IPS-NIHi7 (cell line): Measurements from ENCODE around the gene TES.

Experiments used
- DNase-seq: peaks from one replicate; pipeline ENCODE4 v3.0.0; 2012; ENCODE audit warnings: mixed read lengths; ENCODE audit errors: extremely low spot score

The TES gene

DNA sequence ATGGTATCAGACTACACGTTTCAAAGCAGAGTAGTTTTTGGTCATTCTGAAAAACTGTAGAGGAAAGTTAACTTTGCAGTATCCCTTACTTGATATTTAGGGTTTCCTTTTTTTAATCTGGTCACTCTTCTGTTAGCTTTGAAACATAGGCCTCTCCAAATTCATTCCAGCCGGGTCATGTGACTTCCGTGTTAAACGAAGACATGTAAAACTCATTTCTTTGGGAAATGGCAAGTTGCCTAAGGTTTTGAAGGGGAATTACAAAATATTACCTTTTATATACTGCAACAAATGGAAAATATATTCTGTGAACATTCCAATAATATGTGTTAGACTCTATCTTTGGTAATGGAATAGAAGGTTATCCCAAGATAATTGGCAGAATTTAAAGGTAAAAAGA, 9.5 kb downstream of the TES start:
- no peak for DNase-seq

DNA sequence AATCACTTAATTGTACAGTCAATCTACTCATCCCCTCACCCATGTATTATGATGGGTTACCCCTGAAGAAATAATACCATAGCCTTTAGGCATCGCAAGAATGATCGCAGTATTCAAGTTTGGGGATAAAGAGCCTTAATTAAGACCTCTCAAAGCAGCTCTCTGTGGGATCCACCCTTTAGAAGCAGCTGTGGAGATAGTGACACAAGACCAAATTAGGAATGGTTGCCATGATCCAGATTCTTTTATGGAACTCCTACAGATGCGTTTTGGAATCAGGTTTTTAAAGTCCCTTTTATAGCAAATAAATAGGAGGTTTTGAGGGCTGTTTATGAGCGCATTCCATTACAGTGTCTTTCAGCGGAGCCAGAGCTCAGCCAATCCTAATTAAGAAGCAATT, 12.2 kb downstream of the TES start:
- DNase-seq, result no peak

DNA sequence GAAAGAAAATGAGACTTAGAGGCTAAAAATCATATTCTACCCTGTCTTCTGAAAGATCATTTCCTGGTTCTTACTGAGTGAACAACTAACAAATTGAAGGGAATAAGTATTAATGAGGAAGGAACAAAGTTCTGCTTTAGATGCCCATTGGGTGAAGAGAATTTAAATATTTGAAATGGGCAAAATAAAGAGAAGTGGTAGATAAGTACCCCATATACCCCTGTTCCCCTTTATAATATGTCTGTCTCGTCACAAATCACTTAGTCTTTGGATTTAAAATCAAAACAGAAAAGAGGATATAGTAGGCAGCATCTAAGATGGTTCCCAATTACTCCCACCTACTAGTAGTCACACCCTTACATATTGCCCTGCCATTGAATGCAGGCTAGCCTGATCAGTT, 13.2 kb downstream of the TES start:
- no peak for DNase-seq

DNA sequence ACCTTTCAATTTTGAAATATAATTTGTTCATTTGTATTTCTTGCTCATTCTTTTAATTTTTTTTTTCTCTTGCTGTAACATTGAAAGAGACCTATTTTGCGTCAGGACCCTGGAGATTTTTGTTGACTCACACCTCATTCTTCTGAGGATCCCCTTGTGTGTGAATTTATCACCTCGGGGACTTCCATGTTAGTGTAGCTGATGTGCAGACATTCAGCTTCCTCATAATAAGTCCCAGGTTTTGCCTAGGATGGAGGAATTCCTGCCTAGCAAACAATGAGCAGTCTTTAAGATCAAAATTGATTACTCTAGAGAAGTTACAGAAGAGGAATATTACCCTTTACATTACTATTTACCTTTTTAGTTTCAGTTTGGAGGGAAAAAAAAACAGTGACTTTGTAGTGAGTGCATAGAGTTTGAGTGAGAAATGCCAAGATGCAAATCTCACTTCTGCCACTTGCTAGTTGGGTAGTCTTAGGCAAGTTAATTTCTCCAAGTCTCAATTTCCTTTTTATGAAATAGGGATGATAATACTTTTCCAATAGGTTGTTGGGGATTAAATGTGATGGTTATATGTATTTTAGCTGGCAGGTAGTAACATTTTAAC, 14.3 kb downstream of the TES start:
- DNase-seq, result no peak

DNA sequence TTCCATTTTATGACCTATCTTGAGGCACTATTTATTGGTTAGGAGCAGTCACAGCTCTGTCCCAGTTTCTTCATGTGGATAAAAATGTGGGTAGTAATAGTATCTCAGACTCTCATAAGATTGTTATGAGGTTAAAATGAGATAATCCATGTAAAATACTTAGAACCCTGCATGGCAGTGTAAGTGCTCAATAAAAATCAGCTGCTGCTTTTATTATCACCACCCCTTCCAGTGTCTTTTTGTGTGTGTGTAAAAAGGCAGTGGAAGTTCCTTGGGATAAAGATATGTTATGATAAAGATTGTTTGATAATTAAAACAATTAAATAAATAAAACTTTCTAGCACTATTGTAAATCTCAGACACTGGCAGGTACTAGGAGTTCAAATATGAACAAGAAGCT, 15.5 kb downstream of the TES start:
- DNase-seq, result no peak

DNA sequence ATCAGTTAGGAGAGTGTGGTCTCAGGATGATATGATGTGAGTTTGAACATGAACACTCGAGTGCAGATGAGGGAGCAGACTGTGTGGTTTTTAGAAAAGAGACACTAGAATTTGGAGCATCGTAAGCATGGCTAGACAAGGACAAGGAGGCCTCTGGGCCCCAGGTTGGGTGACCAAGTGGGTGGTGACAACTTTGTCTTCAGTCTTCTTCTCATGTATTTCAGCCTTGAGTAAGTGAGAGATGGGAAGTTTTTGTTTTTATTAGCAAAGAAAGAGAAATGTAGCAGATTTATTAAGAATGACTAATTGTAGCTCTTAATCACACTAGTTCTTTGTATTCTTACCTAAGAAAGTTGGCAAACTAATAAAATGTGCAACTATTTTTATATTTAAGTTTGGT, 16.3 kb downstream of the TES start:
- DNase-seq, result no peak

DNA sequence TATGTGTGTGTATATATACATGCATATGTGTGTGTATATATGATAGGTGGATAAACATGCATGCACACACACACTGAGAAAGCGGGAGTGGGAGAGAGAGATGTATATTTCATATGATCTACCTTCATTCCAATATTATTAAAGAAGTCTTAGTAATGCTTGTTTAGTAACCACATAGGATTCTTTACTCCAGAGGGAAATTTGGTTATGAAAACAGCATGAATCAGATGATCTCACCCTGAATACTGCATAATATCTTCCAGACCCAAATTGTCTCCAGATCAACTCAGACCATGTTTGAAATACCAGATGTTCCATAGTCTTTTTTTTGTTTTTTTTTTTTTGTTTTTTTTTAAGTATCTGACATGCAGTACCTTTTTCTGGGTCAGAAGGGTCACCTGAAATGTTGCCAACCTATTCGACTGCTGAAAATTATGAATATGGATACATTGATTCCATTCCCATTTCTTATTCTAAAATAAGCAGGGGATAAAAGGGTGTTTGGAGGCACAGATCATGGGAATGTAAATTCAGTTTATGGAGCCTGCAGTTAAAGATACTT, 17.4 kb downstream of the TES start:
- DNase-seq, result no peak

DNA sequence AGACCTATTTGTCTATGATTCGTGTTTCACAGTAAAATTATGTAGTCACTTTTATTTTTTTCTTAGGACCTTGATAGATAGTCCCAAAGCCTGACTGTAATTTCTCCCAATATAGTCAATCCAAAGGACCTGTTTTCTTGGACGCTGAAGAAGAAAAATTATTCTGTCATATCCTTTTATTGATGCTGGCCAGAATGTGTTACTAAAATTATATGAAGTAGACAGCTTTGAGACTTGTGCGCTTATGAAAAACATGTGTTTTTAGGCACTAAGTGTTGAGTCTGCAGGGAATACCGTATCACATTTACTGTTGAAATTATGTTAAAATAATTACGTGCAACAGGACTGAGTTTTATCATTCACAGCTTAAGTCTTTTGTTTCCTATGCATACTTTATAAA, 17.9 kb downstream of the TES start:
- DNase-seq, result no peak

DNA sequence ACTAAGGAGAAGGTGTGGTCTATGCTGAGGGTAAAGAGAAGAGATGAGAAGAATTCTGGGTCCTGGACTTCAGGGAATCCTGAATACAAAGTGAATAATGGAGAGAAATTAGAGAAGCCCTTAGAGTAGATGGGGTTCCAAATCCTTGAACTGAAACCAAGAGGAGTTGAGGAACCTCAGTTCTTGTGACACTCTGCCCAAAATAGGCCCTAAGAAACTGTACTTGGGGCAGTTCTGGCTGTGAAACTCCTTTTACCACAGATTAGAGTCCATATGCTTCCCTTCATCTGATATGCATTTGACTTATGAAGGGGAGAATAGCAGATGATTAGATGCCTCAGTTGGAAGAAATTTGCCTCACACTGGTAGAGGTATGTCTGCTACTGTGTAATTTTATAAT, 19.0 kb downstream of the TES start:
- no peak for DNase-seq

DNA sequence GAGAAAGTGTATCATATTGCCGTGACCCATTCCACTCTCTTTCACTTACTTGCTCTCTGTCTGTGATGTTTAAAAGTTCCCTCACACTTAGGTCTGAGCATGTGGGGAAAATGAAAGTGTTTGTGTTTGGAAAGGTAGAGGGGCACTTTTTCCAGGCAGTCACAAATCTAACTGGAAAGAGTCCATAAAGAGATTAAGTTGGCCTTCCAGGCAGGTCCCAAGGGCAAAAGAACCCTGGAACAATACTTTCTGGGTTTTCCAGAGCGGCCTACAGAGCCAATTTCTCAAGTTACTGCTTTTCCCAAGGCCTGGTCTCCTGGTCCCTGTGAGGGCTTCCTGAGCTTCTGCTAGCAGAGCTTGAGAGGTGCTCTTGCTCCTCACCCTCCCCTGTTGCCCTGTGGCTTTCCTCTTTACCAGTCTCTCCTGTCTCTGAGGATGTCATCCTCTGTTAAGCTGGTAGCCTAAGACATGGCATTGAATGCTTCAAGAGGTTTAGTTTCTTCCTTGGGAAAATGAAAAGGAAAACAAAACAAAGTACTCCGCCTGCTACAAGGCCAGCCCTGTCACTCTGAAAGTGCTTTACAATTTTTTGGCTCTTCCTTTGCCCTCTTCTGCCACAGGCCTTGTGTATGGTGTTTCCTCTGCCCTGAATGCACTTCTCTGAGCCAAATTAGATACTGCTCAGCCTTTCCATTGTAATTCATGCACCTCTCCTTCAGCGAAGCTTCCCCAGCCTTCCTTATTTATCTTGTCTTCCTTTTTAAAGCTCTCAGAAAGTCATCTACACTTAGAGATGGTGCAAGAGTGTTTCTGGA, 20.1 kb downstream of the TES start:
- no peak for DNase-seq

DNA sequence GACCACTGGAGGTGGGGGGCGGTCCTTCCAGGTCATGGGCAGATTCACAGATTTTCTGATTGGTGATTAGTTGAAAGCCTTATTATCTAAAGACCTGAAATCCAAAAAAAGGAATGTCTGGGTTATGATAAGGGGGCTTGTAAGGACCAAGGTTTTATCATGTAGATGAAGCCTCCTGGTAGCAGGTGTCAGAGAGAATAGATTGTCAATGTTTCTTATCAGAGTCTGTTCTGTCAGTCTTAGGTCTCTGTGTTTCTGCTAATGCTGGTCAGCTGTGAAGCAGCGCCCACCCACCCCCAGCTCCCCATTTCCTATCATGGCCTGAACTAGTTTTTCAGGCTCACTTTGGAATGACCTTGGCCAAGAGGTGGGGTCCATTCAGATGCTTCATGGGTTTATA, 21.2 kb downstream of the TES start:
- DNase-seq, result no peak

DNA sequence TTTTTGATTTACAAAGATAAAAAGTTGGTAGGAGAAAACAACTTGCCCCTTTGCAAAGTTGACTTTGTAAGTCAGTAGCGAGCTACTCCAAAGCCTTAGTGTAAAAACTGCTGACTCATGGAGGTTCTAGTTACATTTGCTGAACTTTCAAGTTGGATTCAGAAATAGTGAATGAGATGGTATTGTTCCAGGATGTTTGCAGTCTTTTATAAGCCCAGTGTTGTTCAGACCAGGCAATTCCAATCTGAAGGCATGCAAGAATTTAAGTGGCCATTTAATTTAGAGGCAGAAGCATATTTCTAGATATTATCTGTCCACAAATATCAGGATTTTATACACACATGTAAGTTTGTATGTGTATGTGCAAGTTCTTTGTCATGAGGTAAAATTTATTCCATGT, 21.6 kb downstream of the TES start:
- no peak for DNase-seq

DNA sequence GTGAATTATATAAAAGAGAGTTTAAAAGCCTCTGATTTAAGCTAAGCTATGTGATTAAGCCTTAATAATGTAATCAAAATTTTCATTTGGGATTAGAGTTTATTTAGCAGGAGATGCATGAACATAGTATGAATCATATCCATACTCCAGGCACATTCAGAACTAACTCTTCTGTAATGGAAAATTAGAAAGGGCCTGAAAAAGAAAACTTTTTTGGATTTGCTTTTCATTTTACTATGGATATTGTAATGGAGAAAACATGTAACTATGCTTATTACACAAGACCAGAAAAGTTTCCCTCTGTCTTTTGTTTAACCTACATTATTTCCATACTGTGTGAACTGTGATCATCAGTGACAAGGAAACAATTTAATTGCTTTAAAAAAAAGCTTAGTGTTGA, 22.0 kb downstream of the TES start:
- no peak for DNase-seq

DNA sequence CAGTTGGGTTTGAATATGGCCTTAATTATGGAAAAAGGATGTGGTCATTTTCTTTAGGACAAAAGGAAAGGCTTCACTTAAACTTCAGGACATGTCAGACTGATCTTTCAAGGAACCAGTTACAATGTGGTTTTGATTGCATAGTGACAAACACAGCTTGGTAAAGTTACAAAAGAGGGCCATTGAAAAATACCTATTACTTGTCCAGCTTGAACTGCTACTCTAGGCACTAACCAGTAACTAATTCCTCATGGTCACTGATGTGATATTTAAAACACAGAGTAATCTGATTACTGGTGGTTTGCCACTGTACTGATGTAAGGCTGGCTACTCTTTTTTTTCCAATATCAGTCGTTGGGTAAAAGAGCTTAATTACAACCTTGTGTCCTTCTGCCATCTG, 22.6 kb downstream of the TES start:
- DNase-seq, result no peak

DNA sequence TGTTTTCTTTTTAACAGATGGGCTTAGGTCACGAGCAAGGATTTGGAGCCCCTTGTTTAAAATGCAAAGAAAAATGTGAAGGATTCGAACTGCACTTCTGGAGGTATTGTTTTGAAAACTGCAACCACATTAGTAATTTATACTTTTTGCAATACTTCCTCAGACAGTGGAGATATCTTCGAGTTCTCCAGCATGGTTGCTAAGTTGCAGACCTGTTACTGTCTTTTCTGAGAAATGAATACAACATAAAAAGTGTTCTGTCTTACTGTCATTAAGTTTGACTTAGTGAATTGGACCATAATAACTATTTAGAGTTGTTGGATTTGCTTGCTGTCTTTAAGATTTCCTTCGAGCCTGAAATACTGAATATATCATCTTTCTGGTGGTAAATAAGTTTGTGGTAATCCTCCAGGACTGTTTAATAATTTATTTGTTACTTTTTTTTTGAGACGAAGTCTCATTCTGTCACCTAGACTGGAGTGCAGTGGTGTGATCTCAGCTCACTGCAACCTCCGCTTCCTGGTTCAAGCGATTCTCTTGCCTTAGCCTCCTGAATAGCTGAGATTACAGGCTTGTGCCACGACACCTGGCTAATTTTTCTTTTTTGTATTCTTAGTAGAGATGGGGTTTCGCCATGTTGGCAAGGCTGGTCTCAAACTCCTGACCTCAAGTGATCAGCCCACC, 24.3 kb downstream of the TES start:
- DNase-seq, result no peak

DNA sequence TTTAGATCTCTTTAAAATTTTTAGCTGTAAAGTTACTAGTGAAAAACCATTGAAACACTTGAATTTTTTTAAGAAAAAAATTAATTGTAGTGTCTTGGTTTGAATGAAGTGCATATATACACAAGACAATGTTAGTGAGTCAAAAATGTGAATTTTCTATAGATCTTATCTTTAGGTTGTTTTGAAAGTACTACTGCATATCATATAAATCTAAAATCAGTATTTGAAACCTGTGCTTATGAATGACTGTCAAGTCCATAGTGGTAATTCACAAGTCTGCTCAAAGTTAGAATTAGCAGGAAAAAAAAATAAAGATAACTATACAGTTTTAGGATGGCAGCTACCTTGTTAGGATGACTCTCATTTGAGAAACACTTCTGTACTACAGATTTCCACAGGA, 25.0 kb downstream of the TES start:
- no peak for DNase-seq

DNA sequence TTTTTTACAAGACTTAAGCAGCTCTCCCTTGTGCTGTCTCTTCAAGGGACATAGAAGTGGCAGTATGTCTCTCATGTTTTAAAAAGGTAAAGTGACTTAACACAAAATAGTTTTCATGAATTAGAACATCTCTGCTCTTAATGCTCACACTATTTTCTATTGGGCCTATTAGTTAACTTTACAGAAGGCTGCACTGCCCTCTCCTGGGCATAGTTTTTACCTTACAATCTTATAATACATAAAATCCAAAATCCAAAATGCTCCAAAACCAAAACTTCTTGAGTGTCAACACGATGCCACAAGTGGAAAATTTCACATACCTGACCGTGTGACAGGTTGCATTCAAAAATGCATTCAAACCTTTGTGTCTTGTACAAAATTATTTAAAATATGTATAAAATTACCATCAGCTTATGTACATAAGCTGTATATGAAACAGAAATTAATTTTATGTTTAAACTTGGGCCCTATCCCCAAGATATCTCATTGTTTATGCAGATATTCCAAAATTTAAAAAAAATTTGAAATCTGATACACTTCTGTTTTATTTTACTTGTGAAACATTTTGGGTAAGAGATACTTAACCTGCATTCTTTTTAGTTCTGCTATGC, 25.8 kb downstream of the TES start:
- peak; percentile 18 for DNase-seq

DNA sequence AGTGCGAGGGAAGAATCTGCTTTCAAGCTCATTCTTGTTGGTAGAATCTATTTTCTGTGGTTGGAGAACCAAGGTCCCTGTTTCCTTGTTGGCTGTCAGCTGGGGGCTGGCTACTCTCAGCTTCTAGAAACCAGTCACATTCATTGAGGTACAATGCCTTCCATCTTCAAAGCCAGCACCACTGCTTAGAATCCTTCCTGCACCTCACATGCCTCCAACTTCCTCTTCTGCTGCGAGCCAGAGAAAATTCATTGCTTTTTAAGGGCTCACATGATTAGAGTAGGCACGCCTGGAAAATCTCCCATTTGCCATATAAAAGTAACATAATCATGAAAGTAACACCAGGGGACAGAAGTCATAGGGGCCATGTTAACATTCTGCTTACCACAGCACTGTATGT, 28.7 kb downstream of the TES start:
- DNase-seq, result no peak

DNA sequence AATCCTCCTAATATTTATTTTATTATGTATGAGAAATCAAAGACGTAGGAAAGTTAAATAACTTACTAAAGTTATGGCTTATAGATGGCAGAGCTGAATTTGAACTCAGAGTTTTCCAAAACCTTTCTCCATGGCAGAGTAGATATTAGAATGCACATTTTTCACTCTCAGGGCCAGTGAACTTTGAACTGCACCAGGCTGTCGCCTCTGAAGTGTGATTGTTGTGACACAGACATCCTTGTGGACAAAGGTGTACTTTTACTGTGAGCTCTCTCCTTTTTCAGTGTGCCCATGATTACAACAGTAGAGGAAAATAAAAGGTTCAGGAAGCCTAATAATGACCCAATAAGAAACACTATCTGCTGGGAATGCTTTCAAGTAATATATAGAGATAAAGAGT, 29.1 kb downstream of the TES start:
- DNase-seq, result no peak

DNA sequence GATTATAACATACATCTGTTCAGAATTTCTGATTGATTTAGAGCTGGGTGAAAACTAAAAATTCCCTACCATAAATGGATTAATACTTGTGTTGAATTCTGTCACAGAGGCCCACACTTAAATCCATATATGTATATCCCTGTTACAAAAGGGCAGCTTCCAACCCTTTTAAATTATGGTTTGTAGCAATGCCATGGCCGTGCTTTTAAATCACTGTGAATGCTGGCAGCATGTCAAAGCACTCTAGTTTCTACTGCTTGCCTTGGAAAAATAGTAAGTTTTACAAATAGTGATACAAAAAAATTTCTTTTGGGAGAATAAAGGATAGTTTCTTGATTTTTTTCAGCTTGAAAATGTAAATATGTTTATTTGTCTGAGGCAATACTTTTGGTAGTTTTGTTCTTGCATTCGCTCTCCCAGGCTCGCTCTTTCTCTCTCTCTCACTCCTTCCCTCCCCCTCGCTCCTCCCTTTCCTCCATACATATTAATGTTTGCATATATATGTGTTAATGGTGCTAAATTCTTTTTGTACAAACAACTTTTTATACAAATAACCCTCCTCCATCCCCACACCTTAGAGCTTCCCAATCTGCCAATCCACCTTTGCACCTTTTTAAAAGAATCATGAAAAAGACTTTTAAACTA, 29.8 kb downstream of the TES start:
- no peak for DNase-seq

DNA sequence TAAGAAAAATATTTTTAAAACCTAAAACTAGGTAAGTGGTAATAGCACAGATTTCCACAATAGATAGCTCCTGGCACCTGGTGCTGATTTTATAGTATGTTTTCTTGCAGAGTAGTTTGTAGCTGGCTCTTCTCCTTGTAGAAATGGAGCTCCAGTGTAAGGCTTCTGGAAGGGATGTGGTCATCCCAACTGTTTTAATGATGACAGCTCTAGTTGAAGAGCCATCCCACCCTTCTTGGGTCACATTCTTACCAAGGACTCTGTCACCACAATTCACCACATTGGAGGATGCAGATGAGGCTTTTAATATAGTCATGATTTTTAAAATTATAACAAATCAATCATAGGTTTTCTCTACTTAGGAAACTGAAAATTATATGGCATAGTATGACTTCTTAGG, 31.0 kb downstream of the TES start:
- no peak for DNase-seq

DNA sequence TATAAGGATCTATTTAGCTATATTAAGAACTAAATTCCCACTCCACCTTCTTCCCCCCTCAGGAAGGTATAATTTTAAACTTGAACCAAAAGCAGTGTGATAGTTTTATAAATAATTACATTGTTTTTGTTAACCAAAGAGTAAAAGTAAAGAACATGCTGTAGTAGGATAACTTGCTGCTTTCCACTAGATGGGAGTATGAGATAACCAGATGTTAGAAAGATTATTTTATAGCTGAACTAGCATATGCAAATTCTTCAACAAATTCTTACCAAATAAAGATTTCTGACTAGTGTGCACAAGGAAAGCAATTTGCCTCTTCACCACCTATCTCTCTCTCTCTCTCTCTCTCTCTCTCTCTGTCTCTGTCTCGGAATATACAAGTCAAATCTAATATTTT, 31.8 kb downstream of the TES start:
- no peak for DNase-seq
